BLaER1 treated with 17β-estradiol and CSF1 and Interleukin-3, amounts not matched to agents 10 nM and 100 nM (cell line): Measurements from ENCODE around the gene IFT81.
"Not testable (repeated sequence)": the region's sequence is repeated elsewhere in the genome, so short reads cannot be mapped to it uniquely, and the experiment has no call there.

Source experiments
- H3K27ac ChIP-seq, 11 experiments: shearing (Covaris generic); formaldehyde crosslinking; 2 replicates each; pipeline ENCODE4 v1.8.1; 2022
- H3K27me3 ChIP-seq, 11 experiments: shearing (Covaris generic); formaldehyde crosslinking; 2 replicates each; pipeline ENCODE4 v1.8.1; 2022
- H3K36me3 ChIP-seq, 11 experiments: shearing (Covaris generic); formaldehyde crosslinking; 2 replicates each; pipeline ENCODE4 v1.8.1; 2022
- H3K4me1 ChIP-seq, 10 experiments: shearing (Covaris generic); formaldehyde crosslinking; 2 replicates each; pipeline ENCODE4 v1.8.1; 2022
- H3K4me2 ChIP-seq, 11 experiments: shearing (Covaris generic); formaldehyde crosslinking; 2 replicates each; pipeline ENCODE4 v1.8.1; 2022
- H3K4me3 ChIP-seq, 10 experiments: shearing (Covaris generic); formaldehyde crosslinking; 2 replicates each; pipeline ENCODE4 v1.8.1; 2022
- H3K9ac ChIP-seq, 11 experiments: shearing (Covaris generic); formaldehyde crosslinking; 2 replicates each; pipeline ENCODE4 v1.8.1; 2022
- H3K9me3 ChIP-seq, 11 experiments: shearing (Covaris generic); formaldehyde crosslinking; replicated peaks in 1 of 11; 2 replicates each; pipeline ENCODE4 v1.8.1; 2022
- H4K20me1 ChIP-seq, 11 experiments: shearing (Covaris generic); formaldehyde crosslinking; 2 replicates each; pipeline ENCODE4 v1.8.1; 2022
- Cebpa-rat ChIP-seq, 11 experiments: shearing (Covaris generic); IDR thresholded peaks; 2 replicates each; pipeline ENCODE4 v1.8.1; 2022

IFT81 gene

DNA sequence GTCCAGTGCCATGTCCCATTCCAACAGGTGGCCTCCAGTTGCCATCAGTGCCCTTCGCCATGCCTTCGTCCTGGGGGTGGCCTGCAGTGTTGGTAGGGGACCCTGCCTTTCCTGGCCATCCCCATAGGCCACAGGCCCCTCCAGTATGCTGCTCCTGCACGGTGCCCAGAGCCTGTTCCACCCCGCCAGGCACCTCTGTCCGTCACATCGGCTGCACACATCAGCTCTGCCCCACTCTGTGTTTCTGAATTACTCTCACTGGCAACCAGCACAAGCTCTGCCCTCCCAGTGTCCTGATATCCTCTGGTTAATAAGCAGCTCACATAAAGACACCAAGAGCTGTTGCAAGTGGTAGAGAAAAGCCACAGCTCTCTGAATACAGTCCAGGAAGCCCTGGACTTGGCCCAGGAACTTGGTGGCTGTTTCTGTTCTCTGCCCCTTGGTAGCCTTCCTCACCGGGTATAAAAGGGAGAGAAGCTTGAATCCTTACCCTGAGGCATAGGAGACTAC is 125.6 kb downstream of the IFT81 start:
- no peak for TF ChIP-seq Cebpa-rat (IDR thresholded peaks at IDR 0.05)
- Histone ChIP-seq H3K27ac (peak overlapping the region in 3 of 11 experiments; percentile 9 to 35 (median 24); a peak in 5 of 22 replicates), H3K4me2 (peak overlapping the region; percentile 35 to 71 (median 47); a peak in 20 of 22 replicates)

DNA sequence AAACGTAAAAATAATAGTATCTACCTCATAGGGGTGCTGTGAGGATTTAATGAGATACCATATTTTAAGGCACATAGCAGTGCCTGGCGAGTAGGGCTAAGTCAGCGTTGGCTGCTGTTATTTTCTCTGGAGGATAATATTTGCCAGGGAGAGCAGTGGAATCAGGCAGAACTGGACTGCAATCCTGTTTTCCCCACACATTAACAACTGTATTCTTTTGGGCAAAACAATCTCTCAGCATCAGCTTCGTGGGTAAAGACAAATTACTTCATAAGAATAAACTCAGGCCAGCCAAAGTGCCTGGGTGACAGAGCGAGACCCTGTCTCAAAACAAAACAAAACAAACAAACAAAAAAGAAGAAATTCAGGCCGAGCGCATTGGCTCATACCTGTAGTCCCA is 127.2 kb downstream of the IFT81 start:
- Histone ChIP-seq H3K27ac (no peak overlapping the region), H3K4me1 (peaks cover 28 to 73% (median 51%) of the 10 kb centered on the region in 10 experiments), H3K4me2 (no peak overlapping the region), H3K4me3 (no peak overlapping the region), H3K9me3 (no peaks in the 10 kb centered on the region), H3K27me3 (no peaks in the 10 kb centered on the region), H3K9ac (no peak overlapping the region), H3K36me3 (no peaks in the 10 kb centered on the region), H4K20me1 (no peaks in the 10 kb centered on the region)
- TF ChIP-seq Cebpa-rat (IDR thresholded peaks at IDR 0.05) = no peak

More for the DNA sequence above, 125.6 kb downstream of the IFT81 start:
- Histone ChIP-seq H3K36me3 (no peaks in the 10 kb centered on the region), H3K4me1 (peaks cover 30 to 57% (median 47%) of the 10 kb centered on the region in 10 experiments), H4K20me1 (no peaks in the 10 kb centered on the region), H3K27me3 (no peaks in the 10 kb centered on the region), H3K9me3 (no peaks in the 10 kb centered on the region), H3K9ac (no peak overlapping the region), H3K4me3 (no peak overlapping the region)

DNA sequence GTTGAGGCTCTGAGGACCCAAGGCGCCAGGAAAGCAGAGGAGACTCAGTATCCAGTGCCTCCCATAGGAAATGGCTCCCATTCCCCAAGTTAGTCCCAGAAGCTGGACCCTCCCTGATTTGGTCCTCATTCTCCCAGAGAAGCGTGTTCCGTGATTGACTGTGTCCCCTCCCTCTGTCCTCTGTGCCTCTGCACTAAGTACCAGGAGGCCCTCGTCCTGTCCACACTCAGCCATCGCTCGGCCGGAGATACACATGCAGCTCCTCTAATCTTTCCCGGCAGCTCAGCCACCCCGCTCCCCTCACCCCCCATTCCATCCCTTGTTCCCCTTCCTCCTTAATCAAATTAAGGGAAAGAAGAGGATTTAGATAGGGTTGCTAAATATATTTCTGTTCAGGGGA is 128.6 kb downstream of the IFT81 start:
- TF ChIP-seq Cebpa-rat (IDR thresholded peaks at IDR 0.05) = no peak
- no peaks in the 10 kb centered on the region for H3K36me3 ChIP-seq
- no peaks in the 10 kb centered on the region for H3K9me3 ChIP-seq
- peak overlapping the region in 6 of 11 experiments; percentile 28 to 54 (median 36); a peak in 5 of 22 replicates for H3K27ac ChIP-seq
- peaks cover 22 to 73% (median 50%) of the 10 kb centered on the region in 10 experiments for H3K4me1 ChIP-seq
- H3K4me3 ChIP-seq = no peak overlapping the region
- H3K4me2 ChIP-seq = peak overlapping the region in 4 of 11 experiments; percentile 57 to 66 (median 59); a peak in 7 of 22 replicates
- no peaks in the 10 kb centered on the region for H4K20me1 ChIP-seq
- H3K27me3 ChIP-seq = no peaks in the 10 kb centered on the region
- peak overlapping the region in 1 of 11 experiments; percentile 35; a peak in 1 of 22 replicates for H3K9ac ChIP-seq

DNA sequence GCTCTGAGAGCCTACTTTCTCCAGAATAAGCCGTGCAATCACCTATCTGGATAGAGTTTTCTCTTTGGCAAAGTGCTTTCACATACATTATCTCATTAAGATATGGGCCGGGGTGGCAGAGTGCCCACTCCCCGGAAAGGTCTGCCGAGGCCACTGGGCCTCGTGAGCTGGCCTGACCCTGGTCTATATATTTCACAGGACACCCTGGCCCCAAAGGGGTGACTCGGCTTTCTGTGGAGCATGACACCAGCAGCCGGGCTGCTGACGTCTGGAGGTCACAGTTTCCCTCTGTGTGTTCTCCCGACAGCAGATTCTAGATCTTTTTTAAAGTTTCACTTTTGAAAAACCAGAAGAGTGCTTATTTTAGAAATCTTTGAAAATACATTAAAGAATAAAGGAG is 129.0 kb downstream of the IFT81 start:
- no peaks in the 10 kb centered on the region for H4K20me1 ChIP-seq
- no peaks in the 10 kb centered on the region for H3K27me3 ChIP-seq
- no peaks in the 10 kb centered on the region for H3K9me3 ChIP-seq
- H3K4me1 ChIP-seq = peaks cover 19 to 76% (median 49%) of the 10 kb centered on the region in 10 experiments
- no peak overlapping the region for H3K4me3 ChIP-seq
- H3K36me3 ChIP-seq = no peaks in the 10 kb centered on the region
- no peak for TF ChIP-seq Cebpa-rat (IDR thresholded peaks at IDR 0.05)
- H3K9ac ChIP-seq = peak overlapping the region in 2 of 11 experiments; percentile 28 to 35; a peak in 1 of 22 replicates
- peak overlapping the region in 8 of 11 experiments; percentile 1 to 54 (median 34); a peak in 9 of 22 replicates for H3K27ac ChIP-seq
- peak overlapping the region in 8 of 11 experiments; percentile 17 to 66 (median 58); a peak in 10 of 22 replicates for H3K4me2 ChIP-seq

DNA sequence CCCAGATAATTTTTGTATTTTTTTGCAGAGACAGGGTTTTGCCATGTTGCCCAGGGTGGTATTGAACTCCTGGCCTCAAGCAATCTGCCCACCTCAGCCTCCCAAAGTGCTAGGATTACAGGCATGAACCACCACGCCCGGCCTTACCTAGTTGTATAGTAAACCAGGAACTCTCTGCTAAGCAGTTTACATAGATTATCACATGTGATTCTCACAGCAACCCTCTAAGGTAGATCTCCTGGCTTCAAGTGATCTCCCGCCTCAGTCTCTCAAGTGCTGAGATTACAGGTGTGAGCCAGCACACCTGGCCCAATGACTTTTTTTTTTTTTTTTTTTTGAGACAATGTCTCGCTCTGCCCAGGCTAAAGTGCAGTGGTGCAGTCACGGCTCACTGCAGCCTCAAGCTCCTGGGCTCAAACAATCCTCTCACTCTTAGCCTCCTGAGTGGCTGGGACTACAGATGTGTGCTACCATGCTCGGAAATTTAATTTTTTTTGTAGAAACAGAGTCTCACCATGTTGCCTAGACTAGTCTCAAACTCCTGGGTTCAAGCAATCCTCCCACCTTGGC is 130.9 kb downstream of the IFT81 start:
- Histone ChIP-seq H3K27me3 (no peaks in the 10 kb centered on the region), H3K4me1 (peaks cover 7 to 62% (median 32%) of the 10 kb centered on the region in 10 experiments), H3K9ac (no peak overlapping the region), H4K20me1 (no peaks in the 10 kb centered on the region), H3K4me2 (no peak overlapping the region; a peak in 1 of 22 replicates), H3K27ac (no peak overlapping the region; a peak in 1 of 22 replicates), H3K36me3 (no peaks in the 10 kb centered on the region), H3K9me3 (no peaks in the 10 kb centered on the region), H3K4me3 (no peak overlapping the region)
- TF ChIP-seq Cebpa-rat (IDR thresholded peaks at IDR 0.05) = no peak

DNA sequence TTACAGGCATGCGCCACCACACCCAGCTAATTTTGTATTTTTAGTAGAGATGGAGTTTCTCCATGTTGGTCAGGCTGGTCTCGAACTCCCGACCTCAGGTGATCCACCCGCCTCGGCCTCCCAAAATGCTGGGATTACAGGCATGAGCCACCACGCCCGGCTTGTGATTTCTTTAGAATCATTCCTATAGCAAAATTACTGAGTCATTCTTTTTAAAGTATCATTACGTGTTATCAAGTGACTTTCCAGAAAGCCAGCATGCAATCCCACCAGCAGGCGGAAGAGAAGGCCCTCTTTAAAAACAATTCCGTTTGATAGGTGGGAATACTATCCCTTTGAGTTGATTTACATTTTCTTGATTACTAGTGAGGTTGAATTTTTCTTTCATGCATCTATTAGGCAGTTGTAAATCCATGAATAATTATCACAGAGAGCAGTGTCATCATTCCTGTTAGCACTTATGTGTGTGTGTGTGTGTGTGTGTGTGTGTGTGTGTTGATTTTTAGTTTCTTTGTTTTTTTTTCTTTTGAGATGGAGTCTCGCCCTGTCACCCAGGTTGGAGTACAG is 131.8 kb downstream of the IFT81 start:
- not testable (repeated sequence) for H4K20me1 ChIP-seq, H3K9ac ChIP-seq, H3K27me3 ChIP-seq, H3K36me3 ChIP-seq, H3K9me3 ChIP-seq, H3K4me3 ChIP-seq
- Histone ChIP-seq H3K4me2 (peak overlapping the region in 7 of 11 experiments; percentile 53 to 74 (median 65); a peak in 12 of 22 replicates), H3K4me1 (peaks cover 7 to 59% (median 32%) of the 10 kb centered on the region in 10 experiments), H3K27ac (peak overlapping the region in 6 of 11 experiments; percentile 37 to 77 (median 67); a peak in 9 of 22 replicates)

DNA sequence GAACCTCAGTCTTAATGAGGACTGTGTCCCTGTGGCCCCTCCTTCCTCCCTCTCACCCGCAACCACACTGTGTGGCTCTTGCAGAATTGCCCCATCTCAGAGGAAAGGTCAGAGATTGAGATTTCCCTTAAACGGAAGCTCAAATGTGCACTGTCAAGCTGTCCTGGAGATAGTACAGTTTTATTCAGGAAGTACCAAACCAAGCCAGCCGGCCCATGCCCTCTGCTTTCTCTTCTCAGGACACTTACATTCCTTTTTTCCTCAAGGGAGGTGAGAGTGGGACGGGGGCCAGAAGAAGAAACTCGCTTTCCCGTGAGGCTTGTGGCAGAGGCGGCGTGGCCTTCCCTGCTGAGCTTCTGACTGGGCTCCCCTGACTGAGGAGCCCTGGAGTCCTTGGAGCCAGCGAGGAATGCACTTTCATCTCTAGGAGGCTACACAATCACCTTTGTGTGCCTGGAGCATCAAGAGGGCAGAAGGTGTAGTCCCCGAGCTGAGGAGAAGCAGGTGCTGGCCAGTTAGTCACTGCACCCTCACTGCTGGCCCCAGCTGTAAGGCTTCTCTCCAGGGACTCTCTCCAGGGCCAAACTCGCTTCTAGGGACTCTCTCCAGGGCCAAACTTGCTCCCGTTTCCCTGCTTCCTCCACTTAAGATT is 132.7 kb downstream of the IFT81 start:
- Histone ChIP-seq H3K27me3 (no peaks in the 10 kb centered on the region), H3K9me3 (no peaks in the 10 kb centered on the region), H3K4me2 (peak overlapping the region; percentile 16 to 74 (median 54); a peak in 19 of 22 replicates), H3K27ac (peak overlapping the region in 7 of 11 experiments; percentile 16 to 77 (median 74); a peak in 14 of 22 replicates), H3K4me1 (peaks cover 7 to 59% (median 32%) of the 10 kb centered on the region in 10 experiments), H3K9ac (peak overlapping the region in 8 of 11 experiments; percentile 5 to 62 (median 50); a peak in 11 of 22 replicates), H4K20me1 (no peaks in the 10 kb centered on the region), H3K36me3 (no peaks in the 10 kb centered on the region), H3K4me3 (no peak overlapping the region)
- TF ChIP-seq Cebpa-rat (IDR thresholded peaks at IDR 0.05) = peak in 3 of 11 experiments; percentile 33 to 55 (median 44); a peak in 2 of 22 replicates

DNA sequence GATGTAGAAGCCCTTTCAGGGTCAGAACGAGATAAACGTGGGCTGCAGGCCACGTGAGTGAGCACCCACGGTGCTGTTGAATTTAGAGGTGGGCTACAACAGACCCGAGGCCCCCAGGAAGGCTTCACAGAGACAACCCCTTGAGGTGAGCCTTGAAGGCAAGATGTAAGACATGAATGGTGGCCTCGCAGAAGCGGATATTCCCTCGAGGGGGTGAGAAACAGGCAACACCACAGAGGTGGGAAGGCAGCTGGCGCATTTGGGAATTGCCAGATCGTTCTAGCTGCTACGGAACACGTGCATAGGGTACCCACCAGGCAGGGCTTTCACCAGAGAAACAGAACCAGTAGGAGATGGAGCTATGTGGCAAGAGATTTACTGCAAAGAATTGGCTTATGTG is 134.3 kb downstream of the IFT81 start:
- Histone ChIP-seq H3K27me3 (no peaks in the 10 kb centered on the region), H4K20me1 (no peaks in the 10 kb centered on the region), H3K36me3 (no peaks in the 10 kb centered on the region), H3K4me3 (no peak overlapping the region), H3K9me3 (no peaks in the 10 kb centered on the region), H3K9ac (no peak overlapping the region), H3K4me2 (peak overlapping the region in 1 of 11 experiments; percentile 64; a peak in 1 of 22 replicates), H3K4me1 (peaks cover 7 to 49% (median 25%) of the 10 kb centered on the region in 10 experiments), H3K27ac (no peak overlapping the region)
- TF ChIP-seq Cebpa-rat (IDR thresholded peaks at IDR 0.05) = no peak
